SK-N-SH (cell line): ENCODE results near the gene TSSK1B. TPM values are rescaled to one million over a fixed set of nuclear protein-coding genes. Genes with fewer than 3 reads are reported as not detected.

Experiments used
- CTCF ChIA-PET: fragments of 300-600, 350-600 bp; formaldehyde crosslinking; extraction: SDS; loops from one replicate; lab custom pipeline; 2021; lab: Yijun Ruan, JAX
- POLR2A ChIA-PET: fragments of 350-600 bp; sonication (Branson Sonifier 250); formaldehyde crosslinking; extraction: SDS; loops from one replicate; lab custom pipeline; 2020; ENCODE audit warnings: antibody characterized with exemption, inconsistent platforms; lab: Yijun Ruan, JAX
- DNase-seq: peaks from one replicate; pipeline ENCODE4 v3.0.0; 2012
- H2AFZ ChIP-seq: fragments of 200-600 bp; sonication (generic); 2 replicates; pipeline ENCODE4 v1.8.1; 2016; ENCODE audit warnings: antibody characterized with exemption, mild to moderate bottlenecking, low read depth
- H3F3A ChIP-seq: fragments of 200-600 bp; sonication (generic); replicated peaks from 2 replicates; pipeline ENCODE3; 2016; ENCODE audit warnings: antibody characterized with exemption, mild to moderate bottlenecking; ENCODE audit not compliant: insufficient read depth
- H3K27ac ChIP-seq, 2 experiments: fragments of 200-500 bp in 1 of 2; fragments of 200-600 bp in 1 of 2; sonication (Bioruptor generic) in 1 of 2; sonication (generic), shearing (Covaris generic) in 1 of 2; 2 replicates each; pipeline versions ENCODE4 v1.5.1 to v1.6.1; 2014 to 2016; ENCODE audit warnings: low read depth in 2 of 2, inconsistent platforms in 1 of 2, low read length in 1 of 2, mild to moderate bottlenecking in 1 of 2, mixed read lengths in 1 of 2
- H3K27me3 ChIP-seq: fragments of 200-600 bp; sonication (generic), shearing (Covaris generic); 2 replicates; pipeline ENCODE4 v1.6.1; 2016; ENCODE audit warnings: mixed run types; ENCODE audit not compliant: insufficient read depth
- H3K36me3 ChIP-seq, 2 experiments: fragments of 200-500 bp in 1 of 2; fragments of 200-600 bp in 1 of 2; sonication (Bioruptor generic) in 1 of 2; sonication (generic) in 1 of 2; replicated peaks in 1 of 2; 2 replicates each; pipeline versions ENCODE3 to v1.5.1; 2014 to 2016; ENCODE audit warnings: low read length in 1 of 2, mild to moderate bottlenecking in 1 of 2; ENCODE audit not compliant: insufficient read depth in 2 of 2, control insufficient read depth in 1 of 2
- H3K4me1 ChIP-seq, 2 experiments: fragments of 200-500 bp in 1 of 2; fragments of 200-600 bp in 1 of 2; sonication (Bioruptor generic) in 1 of 2; sonication (generic), shearing (Covaris generic) in 1 of 2; 2 replicates each; pipeline versions ENCODE4 v1.5.1 to v1.6.1; 2014 to 2016; ENCODE audit warnings: low read depth in 1 of 2, low read length in 1 of 2, mixed run types in 1 of 2; ENCODE audit not compliant: insufficient read depth in 2 of 2, control insufficient read depth in 1 of 2
- H3K4me2 ChIP-seq: fragments of 200-600 bp; sonication (generic), shearing (Covaris generic); 2 replicates; pipeline ENCODE4 v1.6.1; 2017; ENCODE audit warnings: mixed run types
- H3K4me3 ChIP-seq, 2 experiments: fragments of 200-500 bp in 1 of 2; fragments of 200-600 bp in 1 of 2; sonication (Bioruptor generic) in 1 of 2; sonication (generic), shearing (Covaris generic) in 1 of 2; 2 replicates each; pipeline versions ENCODE4 v1.5.1 to v1.8.1; 2014 to 2016; ENCODE audit warnings: low read depth in 2 of 2, inconsistent platforms in 1 of 2, low read length in 1 of 2, mild to moderate bottlenecking in 1 of 2, mixed read lengths in 1 of 2, moderate library complexity in 1 of 2
- H3K79me2 ChIP-seq: fragments of 200-600 bp; sonication (generic); 2 replicates; pipeline ENCODE4 v1.8.1; 2017; ENCODE audit warnings: mild to moderate bottlenecking; ENCODE audit not compliant: insufficient read depth
- H3K9ac ChIP-seq: fragments of 200-600 bp; sonication (generic); 2 replicates; pipeline ENCODE4 v1.6.1; 2017; ENCODE audit warnings: mixed run types
- H3K9me2 ChIP-seq: fragments of 200-600 bp; sonication (generic); 2 replicates; pipeline ENCODE4 v1.6.1; 2017; ENCODE audit warnings: mixed run types
- H3K9me3 ChIP-seq: fragments of 200-600 bp; sonication (generic); 2 replicates; pipeline ENCODE4 v1.6.1; 2017; ENCODE audit warnings: mixed run types, mild to moderate bottlenecking, moderate library complexity
- H4K20me1 ChIP-seq: fragments of 200-600 bp; sonication (generic); 2 replicates; pipeline ENCODE4 v1.6.1; 2017; ENCODE audit warnings: mild to moderate bottlenecking, mixed run types; ENCODE audit not compliant: insufficient read depth
- FOSL2 ChIP-seq: IDR thresholded peaks from 2 replicates; pipeline ENCODE4 v1.4.0; 2012; ENCODE audit warnings: low read depth, mild to moderate bottlenecking, moderate library complexity, borderline replicate concordance
- FOXM1 ChIP-seq: IDR thresholded peaks from 2 replicates; pipeline ENCODE4 v1.4.0; 2012; ENCODE audit warnings: low read depth, mild to moderate bottlenecking
- GABPA ChIP-seq: IDR thresholded peaks from 2 replicates; pipeline ENCODE4 v1.4.0; 2012; ENCODE audit warnings: low read depth, mild to moderate bottlenecking
- GATA2 ChIP-seq: sonication (generic); formaldehyde crosslinking; IDR thresholded peaks from 2 replicates; pipeline ENCODE4 v1.5.0; 2020; ENCODE audit warnings: mild to moderate bottlenecking, missing genetic modification reagents
- JUND ChIP-seq: IDR thresholded peaks from 2 replicates; pipeline ENCODE4 v1.4.0; 2012
- MEF2A ChIP-seq: IDR thresholded peaks from 2 replicates; pipeline ENCODE4 v1.4.0; 2012; ENCODE audit warnings: low read depth, borderline replicate concordance
- MXI1 ChIP-seq: IDR thresholded peaks from 2 replicates; pipeline ENCODE4 v1.6.1; 2012; ENCODE audit warnings: mild to moderate bottlenecking, low read depth, low read length, improper control_type of control experiment
- NRF1 ChIP-seq: IDR thresholded peaks from 2 replicates; pipeline ENCODE4 v1.6.1; 2012; ENCODE audit warnings: low read depth, mild to moderate bottlenecking, low read length
- POLR2AphosphoS5 ChIP-seq: IDR thresholded peaks from 2 replicates; pipeline ENCODE4 v1.6.1; 2012; ENCODE audit warnings: low read depth, low read length
- RAD21 ChIP-seq: IDR thresholded peaks from 2 replicates; pipeline ENCODE4 v1.6.1; 2012; ENCODE audit warnings: mild to moderate bottlenecking, low read length
- RCOR1 ChIP-seq: fragments of 150-350 bp; IDR thresholded peaks from 2 replicates; pipeline ENCODE4 v1.6.1; 2017; ENCODE audit warnings: antibody characterized with exemption, low read length
- RFX5 ChIP-seq: IDR thresholded peaks from 2 replicates; pipeline ENCODE4 v1.6.1; 2012; ENCODE audit warnings: mild to moderate bottlenecking, improper control_type of control experiment, low read length
- RXRA ChIP-seq: IDR thresholded peaks from 2 replicates; pipeline ENCODE4 v1.4.0; 2012; ENCODE audit warnings: low read depth, mild to moderate bottlenecking, borderline replicate concordance
- SIN3A ChIP-seq: IDR thresholded peaks from 2 replicates; pipeline ENCODE4 v1.6.1; 2012; ENCODE audit warnings: low read depth, mild to moderate bottlenecking, low read length, moderate library complexity, borderline replicate concordance
- SMC3 ChIP-seq: IDR thresholded peaks from 2 replicates; pipeline ENCODE4 v1.6.1; 2012; ENCODE audit warnings: low read depth, low read length, improper control_type of control experiment
- TAF1 ChIP-seq: IDR thresholded peaks from 2 replicates; pipeline ENCODE4 v1.6.1; 2012; ENCODE audit warnings: low read depth, mild to moderate bottlenecking, low read length, moderate library complexity, borderline replicate concordance
- WGBS: methylation state at CpG from one replicate; pipeline ENCODE4 v1.1.6; 2017; ENCODE audit warnings: low lambda C conversion rate; 5-methylcytosine and 5-hydroxymethylcytosine counted together
- polyA plus RNA-seq, 3 experiments: library from polyadenylated mRNA; depleted of rRNA; stranded (reverse); fragments of >200 nt; gene quantifications; 2 replicates each; pipeline ENCODE4 v1.2.3, GENCODE V29; 2012
- TF ChIP-seq, protein P1 (sequence below): IDR thresholded peaks from 2 replicates; pipeline ENCODE4; 2012
- TF ChIP-seq, protein P2 (sequence below): IDR thresholded peaks from 2 replicates; pipeline ENCODE4 v1.4.0; 2012; ENCODE audit warnings: low read depth, borderline replicate concordance
- TF ChIP-seq, protein P3 (sequence below): fragments of 150-350 bp; IDR thresholded peaks from 2 replicates; pipeline ENCODE4 v1.6.1; 2016; ENCODE audit warnings: mild to moderate bottlenecking, low read depth, low read length
- TF ChIP-seq, protein P4 (sequence below): fragments of 150-350 bp; IDR thresholded peaks from 2 replicates; pipeline ENCODE4 v1.6.1; 2017; ENCODE audit warnings: antibody characterized with exemption, low read length, low read depth, borderline replicate concordance
- TF ChIP-seq, protein P5 (sequence below): IDR thresholded peaks from 2 replicates; pipeline ENCODE4 v1.4.0; 2012; ENCODE audit warnings: low read depth

TSSK1B gene
- polyA plus RNA-seq, 1 of the 3 experiments (the other 2 are of a cell fraction), result 0.05 TPM

DNA sequence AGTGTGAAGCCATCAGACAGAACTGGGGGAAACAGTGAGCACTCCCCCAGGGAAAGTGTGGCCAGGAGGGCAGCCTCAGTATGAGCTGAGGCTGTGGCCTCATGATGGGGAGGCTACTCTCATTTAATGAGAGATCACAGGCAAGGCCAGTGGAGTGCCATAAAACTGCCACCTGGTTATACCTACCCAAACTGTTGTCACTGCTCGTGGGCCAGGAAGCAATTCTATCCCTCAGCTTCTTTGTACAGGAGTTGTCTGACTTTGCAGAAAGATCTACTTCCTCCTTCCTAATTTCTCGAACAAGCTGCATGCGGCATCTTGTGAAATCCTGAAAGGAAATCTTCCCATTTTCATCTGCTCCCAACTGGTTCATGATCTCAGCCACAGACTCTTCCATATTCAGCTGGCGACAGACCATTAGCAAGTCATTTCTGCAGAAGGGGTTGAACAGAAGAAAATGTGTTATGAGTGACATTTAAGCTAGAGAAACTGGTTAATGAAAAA, 50.0 kb downstream of the TSSK1B start:
- 69% methylated on average over 4 of the region's 4 CpGs for WGBS
- Histone ChIP-seq H3K4me3 (no peak overlapping the region), H3K9me2 (no peaks in the 10 kb centered on the region), H3K9me3 (no peaks in the 10 kb centered on the region), H3K27me3 (no peaks in the 10 kb centered on the region), H3K36me3 (no peaks in the 10 kb centered on the region), H3K79me2 (no peaks in the 10 kb centered on the region), H4K20me1 (no peaks in the 10 kb centered on the region), H3K4me2 (no peak overlapping the region), H3K4me1 (no peaks in the 10 kb centered on the region), H3F3A (no peaks in the 10 kb centered on the region), H2AFZ (no peak overlapping the region), H3K27ac (no peak overlapping the region), H3K9ac (no peak overlapping the region)
- POLR2A ChIA-PET, result interaction anchor here (0.6 kb wide), 1 partner anchor 477 kb away, joined by 5 read pairs; no protein-coding TSS in a partner anchor
- CTCF ChIA-PET, result interaction anchor here (0.7 to 1.9 kb wide), 5 partner anchors 11 to 389 kb away, joined by 3 to 4 read pairs (median 3); no protein-coding TSS in a partner anchor
- DNase-seq, result no peak
- TF ChIP-seq RAD21 (no peak), RXRA (no peak), RCOR1 (no peak), SIN3A (no peak), RFX5 (no peak), SMC3 (no peak), NRF1 (no peak), MXI1 (no peak), TAF1 (no peak), POLR2AphosphoS5 (no peak), FOSL2 (no peak)
- TF ChIP-seq, protein P1, sequence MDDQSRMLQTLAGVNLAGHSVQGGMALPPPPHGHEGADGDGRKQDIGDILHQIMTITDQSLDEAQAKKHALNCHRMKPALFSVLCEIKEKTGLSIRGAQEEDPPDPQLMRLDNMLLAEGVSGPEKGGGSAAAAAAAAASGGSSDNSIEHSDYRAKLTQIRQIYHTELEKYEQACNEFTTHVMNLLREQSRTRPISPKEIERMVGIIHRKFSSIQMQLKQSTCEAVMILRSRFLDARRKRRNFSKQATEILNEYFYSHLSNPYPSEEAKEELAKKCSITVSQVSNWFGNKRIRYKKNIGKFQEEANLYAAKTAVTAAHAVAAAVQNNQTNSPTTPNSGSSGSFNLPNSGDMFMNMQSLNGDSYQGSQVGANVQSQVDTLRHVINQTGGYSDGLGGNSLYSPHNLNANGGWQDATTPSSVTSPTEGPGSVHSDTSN, result no peak
- TF ChIP-seq, protein P2, sequence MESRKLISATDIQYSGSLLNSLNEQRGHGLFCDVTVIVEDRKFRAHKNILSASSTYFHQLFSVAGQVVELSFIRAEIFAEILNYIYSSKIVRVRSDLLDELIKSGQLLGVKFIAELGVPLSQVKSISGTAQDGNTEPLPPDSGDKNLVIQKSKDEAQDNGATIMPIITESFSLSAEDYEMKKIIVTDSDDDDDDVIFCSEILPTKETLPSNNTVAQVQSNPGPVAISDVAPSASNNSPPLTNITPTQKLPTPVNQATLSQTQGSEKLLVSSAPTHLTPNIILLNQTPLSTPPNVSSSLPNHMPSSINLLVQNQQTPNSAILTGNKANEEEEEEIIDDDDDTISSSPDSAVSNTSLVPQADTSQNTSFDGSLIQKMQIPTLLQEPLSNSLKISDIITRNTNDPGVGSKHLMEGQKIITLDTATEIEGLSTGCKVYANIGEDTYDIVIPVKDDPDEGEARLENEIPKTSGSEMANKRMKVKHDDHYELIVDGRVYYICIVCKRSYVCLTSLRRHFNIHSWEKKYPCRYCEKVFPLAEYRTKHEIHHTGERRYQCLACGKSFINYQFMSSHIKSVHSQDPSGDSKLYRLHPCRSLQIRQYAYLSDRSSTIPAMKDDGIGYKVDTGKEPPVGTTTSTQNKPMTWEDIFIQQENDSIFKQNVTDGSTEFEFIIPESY, result no peak
- TF ChIP-seq, protein P3, sequence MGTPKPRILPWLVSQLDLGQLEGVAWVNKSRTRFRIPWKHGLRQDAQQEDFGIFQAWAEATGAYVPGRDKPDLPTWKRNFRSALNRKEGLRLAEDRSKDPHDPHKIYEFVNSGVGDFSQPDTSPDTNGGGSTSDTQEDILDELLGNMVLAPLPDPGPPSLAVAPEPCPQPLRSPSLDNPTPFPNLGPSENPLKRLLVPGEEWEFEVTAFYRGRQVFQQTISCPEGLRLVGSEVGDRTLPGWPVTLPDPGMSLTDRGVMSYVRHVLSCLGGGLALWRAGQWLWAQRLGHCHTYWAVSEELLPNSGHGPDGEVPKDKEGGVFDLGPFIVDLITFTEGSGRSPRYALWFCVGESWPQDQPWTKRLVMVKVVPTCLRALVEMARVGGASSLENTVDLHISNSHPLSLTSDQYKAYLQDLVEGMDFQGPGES, result no peak

DNA sequence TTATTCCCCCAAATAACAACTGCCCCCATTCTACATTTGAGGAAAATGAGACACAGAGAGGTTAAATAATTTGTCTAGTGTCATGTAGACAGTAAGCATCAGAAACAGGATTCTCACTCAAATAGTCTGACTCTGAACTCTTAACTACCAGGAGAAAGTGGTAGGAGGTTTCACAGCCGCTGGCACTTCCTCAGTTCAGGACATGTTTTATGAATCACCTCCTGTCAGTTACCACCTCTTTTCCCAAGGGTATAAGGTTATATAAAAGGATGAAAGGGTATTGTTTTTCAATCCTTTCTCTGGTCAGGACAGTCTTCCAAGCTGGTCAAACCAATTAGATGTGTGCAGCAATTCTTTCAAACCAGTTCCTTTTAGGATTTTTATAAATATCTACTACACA, 52.1 kb downstream of the TSSK1B start:
- no peak overlapping the region for H3K27ac ChIP-seq
- TF ChIP-seq RFX5 (no peak), RXRA (no peak), JUND (no peak), RCOR1 (no peak), RAD21 (no peak), NRF1 (no peak), GATA2 (CRISPR knock-in tag) (no peak), FOXM1 (no peak), MEF2A (no peak), GABPA (no peak), SMC3 (no peak)
- TF ChIP-seq, protein P4, sequence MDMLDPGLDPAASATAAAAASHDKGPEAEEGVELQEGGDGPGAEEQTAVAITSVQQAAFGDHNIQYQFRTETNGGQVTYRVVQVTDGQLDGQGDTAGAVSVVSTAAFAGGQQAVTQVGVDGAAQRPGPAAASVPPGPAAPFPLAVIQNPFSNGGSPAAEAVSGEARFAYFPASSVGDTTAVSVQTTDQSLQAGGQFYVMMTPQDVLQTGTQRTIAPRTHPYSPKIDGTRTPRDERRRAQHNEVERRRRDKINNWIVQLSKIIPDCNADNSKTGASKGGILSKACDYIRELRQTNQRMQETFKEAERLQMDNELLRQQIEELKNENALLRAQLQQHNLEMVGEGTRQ, result no peak
- TF ChIP-seq, protein P5, sequence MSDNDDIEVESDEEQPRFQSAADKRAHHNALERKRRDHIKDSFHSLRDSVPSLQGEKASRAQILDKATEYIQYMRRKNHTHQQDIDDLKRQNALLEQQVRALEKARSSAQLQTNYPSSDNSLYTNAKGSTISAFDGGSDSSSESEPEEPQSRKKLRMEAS, result no peak

More for the DNA sequence above, 52.1 kb downstream of the TSSK1B start:
- no peak overlapping the region for H2AFZ ChIP-seq
- no peaks in the 10 kb centered on the region for H4K20me1 ChIP-seq
- ChIA-PET POLR2A (no interaction called here), CTCF (interaction anchor here (0.9 to 1.7 kb wide), 5 partner anchors 12 to 369 kb away, joined by 3 to 6 read pairs (median 3); no protein-coding TSS in a partner anchor)
- no peak overlapping the region for H3K4me3 ChIP-seq
- H3F3A ChIP-seq, result no peaks in the 10 kb centered on the region
- 83% methylated on average over 1 of the region's 1 CpG for WGBS
- no peaks in the 10 kb centered on the region for H3K27me3 ChIP-seq
- no peaks in the 10 kb centered on the region for H3K9me3 ChIP-seq
- H3K36me3 ChIP-seq, result no peaks in the 10 kb centered on the region
- H3K4me2 ChIP-seq, result no peak overlapping the region
- no peak for DNase-seq
- no peaks in the 10 kb centered on the region for H3K4me1 ChIP-seq
- no peaks in the 10 kb centered on the region for H3K79me2 ChIP-seq
- H3K9ac ChIP-seq, result no peak overlapping the region
- H3K9me2 ChIP-seq, result no peaks in the 10 kb centered on the region
